Skeletal muscle tissue (tissue), 3 donors: Measurements from ENCODE around the gene SMIM45.
A peak's percentile ranks its signal among the peaks of the same experiment; 100 is the strongest.

Experiments used
- H3K27ac ChIP-seq: one replicate; pipeline ENCODE4 v1.7.0; 2013; ENCODE audit warnings: mild to moderate bottlenecking, low read depth, low read length, inconsistent platforms
- H3K27me3 ChIP-seq, 3 donors: one replicate each; pipeline ENCODE4 v1.7.0; 2013; ENCODE audit warnings: low read length in 3 of 3; ENCODE audit not compliant: control insufficient read depth in 3 of 3, insufficient read depth in 3 of 3
- H3K36me3 ChIP-seq, 3 donors: one replicate each; pipeline ENCODE4 v1.7.0; 2013; ENCODE audit warnings: low read length in 3 of 3; ENCODE audit not compliant: control insufficient read depth in 3 of 3, insufficient read depth in 3 of 3
- H3K4me1 ChIP-seq, 3 donors: one replicate each; pipeline ENCODE4 v1.7.0; 2013; ENCODE audit warnings: low read length in 3 of 3, mild to moderate bottlenecking in 3 of 3; ENCODE audit not compliant: control insufficient read depth in 3 of 3, insufficient read depth in 3 of 3
- H3K4me3 ChIP-seq, 3 donors: one replicate each; pipeline ENCODE4 v1.7.0; 2013; ENCODE audit warnings: low read length in 3 of 3
- H3K9ac ChIP-seq, 3 donors: one replicate each; pipeline ENCODE4 v1.7.0; 2013; ENCODE audit warnings: low read length in 3 of 3, mild to moderate bottlenecking in 3 of 3, moderate library complexity in 2 of 3, low read depth in 1 of 3
- H3K9me3 ChIP-seq, 3 donors: one replicate each; pipeline ENCODE4 v1.7.0; 2013; ENCODE audit warnings: low read length in 3 of 3; ENCODE audit not compliant: control insufficient read depth in 3 of 3
- donor health status: Osteomylitis.

SMIM45 gene

GRCh38 chr22:41925783-41926460 is 26.0 kb upstream of the SMIM45 start:
- Histone ChIP-seq H3K9me3 (no peaks in the 10 kb centered on the region), H3K36me3 (no peaks in the 10 kb centered on the region), H3K27ac (no peak overlapping the region), H3K4me1 (peaks cover 0 to 8% (median 4%) of the 10 kb centered on the region in 3 donors), H3K27me3 (peaks cover 0 to 11% (median 5%) of the 10 kb centered on the region in 3 donors), H3K4me3 (peak overlapping the region in 2 of 3 donors; percentile 45 to 51), H3K9ac (peak overlapping the region in 1 of 3 donors; percentile 73)

- Histone ChIP-seq H3K4me3 (no peak overlapping the region), H3K9ac (no peak overlapping the region), H3K36me3 (no peaks in the 10 kb centered on the region)
Measured at GRCh38 chr22:41927813-41928212, 24.1 kb upstream of the SMIM45 start.

GRCh38 chr22:41928593-41929417 is 23.1 kb upstream of the SMIM45 start:
- Histone ChIP-seq H3K9ac (no peak overlapping the region), H3K9me3 (no peaks in the 10 kb centered on the region), H3K27me3 (peaks cover 0 to 11% (median 5%) of the 10 kb centered on the region in 3 donors), H3K4me3 (no peak overlapping the region), H3K4me1 (peaks cover 0 to 8% (median 4%) of the 10 kb centered on the region in 3 donors), H3K36me3 (no peaks in the 10 kb centered on the region), H3K27ac (no peak overlapping the region)

More at GRCh38 chr22:41927813-41928212, 24.1 kb upstream of the SMIM45 start:
- no peak overlapping the region for H3K27ac ChIP-seq
- no peaks in the 10 kb centered on the region for H3K9me3 ChIP-seq
- H3K4me1 ChIP-seq: peaks cover 0 to 8% (median 4%) of the 10 kb centered on the region in 3 donors
- H3K27me3 ChIP-seq: peaks cover 0 to 11% (median 5%) of the 10 kb centered on the region in 3 donors

- no peak overlapping the region for H3K27ac ChIP-seq
Measured at GRCh38 chr22:41929418-41929810, 22.5 kb upstream of the SMIM45 start.

GRCh38 chr22:41931701-41932269 is 20.2 kb upstream of the SMIM45 start:
- Histone ChIP-seq H3K4me3 (no peak overlapping the region), H3K9me3 (no peaks in the 10 kb centered on the region), H3K27ac (no peak overlapping the region), H3K27me3 (no peaks in the 10 kb centered on the region), H3K4me1 (peaks cover 5 to 12% (median 11%) of the 10 kb centered on the region in 3 donors), H3K36me3 (no peaks in the 10 kb centered on the region), H3K9ac (no peak overlapping the region)

More at GRCh38 chr22:41929418-41929810, 22.5 kb upstream of the SMIM45 start:
- Histone ChIP-seq H3K4me3 (no peak overlapping the region), H3K9me3 (no peaks in the 10 kb centered on the region), H3K27me3 (peaks cover 0 to 11% (median 5%) of the 10 kb centered on the region in 3 donors), H3K9ac (no peak overlapping the region), H3K4me1 (peaks cover 1 to 9% (median 4%) of the 10 kb centered on the region in 3 donors), H3K36me3 (no peaks in the 10 kb centered on the region)

GRCh38 chr22:41932353-41932752 is 19.6 kb upstream of the SMIM45 start:
- Histone ChIP-seq H3K4me1 (peaks cover 5 to 12% (median 11%) of the 10 kb centered on the region in 3 donors), H3K27ac (no peak overlapping the region), H3K4me3 (no peak overlapping the region), H3K9ac (no peak overlapping the region), H3K36me3 (no peaks in the 10 kb centered on the region), H3K9me3 (no peaks in the 10 kb centered on the region), H3K27me3 (no peaks in the 10 kb centered on the region)

GRCh38 chr22:41933411-41934177 is 18.4 kb upstream of the SMIM45 start:
- no peak overlapping the region for H3K9ac ChIP-seq
- no peak overlapping the region for H3K27ac ChIP-seq
- no peaks in the 10 kb centered on the region for H3K36me3 ChIP-seq
- H3K4me3 ChIP-seq: no peak overlapping the region
- H3K4me1 ChIP-seq: peaks cover 7 to 13% (median 12%) of the 10 kb centered on the region in 3 donors
- no peaks in the 10 kb centered on the region for H3K9me3 ChIP-seq
- no peaks in the 10 kb centered on the region for H3K27me3 ChIP-seq

- Histone ChIP-seq H3K4me1 (peaks cover 16 to 20% (median 16%) of the 10 kb centered on the region in 3 donors), H3K4me3 (no peak overlapping the region), H3K27me3 (no peaks in the 10 kb centered on the region), H3K36me3 (no peaks in the 10 kb centered on the region), H3K27ac (no peak overlapping the region), H3K9ac (peak overlapping the region in 1 of 3 donors; percentile 33), H3K9me3 (no peaks in the 10 kb centered on the region)
Measured at GRCh38 chr22:41934284-41935014, 17.5 kb upstream of the SMIM45 start.

- Histone ChIP-seq H3K27me3 (no peaks in the 10 kb centered on the region), H3K9ac (no peak overlapping the region), H3K36me3 (no peaks in the 10 kb centered on the region), H3K27ac (no peak overlapping the region), H3K4me3 (no peak overlapping the region), H3K9me3 (no peaks in the 10 kb centered on the region), H3K4me1 (peaks cover 16 to 21% (median 17%) of the 10 kb centered on the region in 3 donors)
Measured at GRCh38 chr22:41935015-41935351, 17.0 kb upstream of the SMIM45 start.
